Measurements from ENCODE around the gene AHDC1.
"Not testable (repeated sequence)": the region's sequence is repeated elsewhere in the genome, so short reads cannot be mapped to it uniquely, and the experiment has no call there.

Gene AHDC1, protein sequence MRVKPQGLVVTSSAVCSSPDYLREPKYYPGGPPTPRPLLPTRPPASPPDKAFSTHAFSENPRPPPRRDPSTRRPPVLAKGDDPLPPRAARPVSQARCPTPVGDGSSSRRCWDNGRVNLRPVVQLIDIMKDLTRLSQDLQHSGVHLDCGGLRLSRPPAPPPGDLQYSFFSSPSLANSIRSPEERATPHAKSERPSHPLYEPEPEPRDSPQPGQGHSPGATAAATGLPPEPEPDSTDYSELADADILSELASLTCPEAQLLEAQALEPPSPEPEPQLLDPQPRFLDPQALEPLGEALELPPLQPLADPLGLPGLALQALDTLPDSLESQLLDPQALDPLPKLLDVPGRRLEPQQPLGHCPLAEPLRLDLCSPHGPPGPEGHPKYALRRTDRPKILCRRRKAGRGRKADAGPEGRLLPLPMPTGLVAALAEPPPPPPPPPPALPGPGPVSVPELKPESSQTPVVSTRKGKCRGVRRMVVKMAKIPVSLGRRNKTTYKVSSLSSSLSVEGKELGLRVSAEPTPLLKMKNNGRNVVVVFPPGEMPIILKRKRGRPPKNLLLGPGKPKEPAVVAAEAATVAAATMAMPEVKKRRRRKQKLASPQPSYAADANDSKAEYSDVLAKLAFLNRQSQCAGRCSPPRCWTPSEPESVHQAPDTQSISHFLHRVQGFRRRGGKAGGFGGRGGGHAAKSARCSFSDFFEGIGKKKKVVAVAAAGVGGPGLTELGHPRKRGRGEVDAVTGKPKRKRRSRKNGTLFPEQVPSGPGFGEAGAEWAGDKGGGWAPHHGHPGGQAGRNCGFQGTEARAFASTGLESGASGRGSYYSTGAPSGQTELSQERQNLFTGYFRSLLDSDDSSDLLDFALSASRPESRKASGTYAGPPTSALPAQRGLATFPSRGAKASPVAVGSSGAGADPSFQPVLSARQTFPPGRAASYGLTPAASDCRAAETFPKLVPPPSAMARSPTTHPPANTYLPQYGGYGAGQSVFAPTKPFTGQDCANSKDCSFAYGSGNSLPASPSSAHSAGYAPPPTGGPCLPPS (N-terminal part only)
- 31.0 reads per million, percentile 57 among the genes with 10 or more reads in this experiment for total RNA-seq

DNA sequence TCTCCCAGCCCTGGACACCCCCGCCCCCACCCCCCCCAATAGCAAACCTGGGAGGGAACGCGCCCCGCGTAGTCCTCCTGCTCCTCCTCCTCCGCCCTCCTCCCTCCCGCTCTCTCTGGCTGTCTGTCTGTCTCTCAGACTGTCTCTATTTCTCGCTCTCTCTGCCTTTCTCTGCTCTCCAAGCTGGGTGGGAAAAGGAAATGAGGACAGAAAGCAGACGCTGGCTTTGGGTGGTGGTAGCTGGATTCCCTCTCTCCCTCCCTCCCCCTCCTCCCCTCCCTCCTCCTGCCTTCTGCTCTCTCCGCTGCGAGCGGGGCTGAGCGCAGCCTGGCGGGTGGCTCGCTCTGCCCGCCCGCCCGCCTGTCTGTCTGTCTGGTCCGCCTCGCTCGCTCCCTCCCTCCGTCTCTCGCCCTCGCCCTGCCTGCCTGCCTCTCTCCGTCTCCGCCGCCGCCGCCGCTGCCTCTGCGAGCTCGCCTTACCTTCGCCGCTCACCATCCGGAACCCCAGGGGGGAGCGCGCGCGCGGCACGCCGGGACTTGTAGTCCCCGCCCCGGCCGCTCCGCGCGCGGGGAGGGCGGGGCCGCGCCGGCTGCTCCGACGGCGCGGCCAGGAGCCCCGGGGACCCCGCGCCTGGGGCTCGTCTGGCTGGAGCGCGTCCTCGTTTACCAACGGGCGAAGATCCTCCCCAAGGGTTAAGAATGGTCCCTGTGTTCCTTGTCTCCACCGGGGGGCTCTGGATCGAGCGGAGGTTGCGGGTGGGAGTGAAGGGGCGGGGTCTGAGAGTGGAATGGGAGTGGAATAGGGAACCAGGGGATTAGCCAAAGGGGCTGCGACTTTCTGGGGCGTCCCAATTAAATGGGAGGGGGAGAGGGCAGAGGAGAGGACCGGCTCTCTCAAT lies at the start of gene AHDC1:
Gene AHDC1 (minus strand): TSS at position 464 of the 898 bp plus-strand sequence. CDS start 52,029 bp downstream, outside the sequence.
- peak; percentile 92 for DNase-seq

DNA sequence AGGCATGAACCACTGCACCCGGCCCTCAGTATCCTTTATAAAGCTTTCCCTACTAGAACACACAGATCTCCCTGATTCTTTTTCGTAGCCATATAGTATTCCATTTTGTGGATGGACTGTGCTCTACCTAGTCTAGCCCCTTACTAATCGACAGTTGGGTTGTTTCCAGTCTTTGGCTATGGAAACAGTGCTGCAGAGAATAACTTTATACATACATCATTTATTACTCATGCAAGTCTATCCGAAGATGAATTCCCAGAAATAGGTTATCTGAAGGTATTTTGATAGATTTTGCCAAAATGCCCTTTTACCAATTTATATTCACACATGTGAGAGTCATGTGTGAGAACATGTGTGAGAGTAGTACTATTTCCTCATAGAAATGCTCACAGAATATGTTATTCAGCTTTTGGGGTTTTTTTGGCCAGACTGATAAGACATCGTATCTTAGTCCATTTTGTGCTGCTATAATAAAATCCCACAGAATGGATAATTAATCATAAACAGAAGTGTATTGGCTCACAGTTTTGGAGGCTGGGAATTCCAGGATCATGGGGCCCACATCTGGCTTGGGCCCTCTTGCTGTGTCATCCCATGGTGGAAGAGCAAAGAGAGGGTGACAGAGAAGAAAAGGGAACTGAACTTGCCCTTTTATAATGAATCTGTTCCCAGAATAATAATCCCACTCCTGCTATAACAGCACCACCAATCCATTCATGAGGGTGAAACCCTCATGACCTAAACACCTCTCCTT lies 48.3 kb upstream of the AHDC1 start:
- DNase-seq = no peak

DNA sequence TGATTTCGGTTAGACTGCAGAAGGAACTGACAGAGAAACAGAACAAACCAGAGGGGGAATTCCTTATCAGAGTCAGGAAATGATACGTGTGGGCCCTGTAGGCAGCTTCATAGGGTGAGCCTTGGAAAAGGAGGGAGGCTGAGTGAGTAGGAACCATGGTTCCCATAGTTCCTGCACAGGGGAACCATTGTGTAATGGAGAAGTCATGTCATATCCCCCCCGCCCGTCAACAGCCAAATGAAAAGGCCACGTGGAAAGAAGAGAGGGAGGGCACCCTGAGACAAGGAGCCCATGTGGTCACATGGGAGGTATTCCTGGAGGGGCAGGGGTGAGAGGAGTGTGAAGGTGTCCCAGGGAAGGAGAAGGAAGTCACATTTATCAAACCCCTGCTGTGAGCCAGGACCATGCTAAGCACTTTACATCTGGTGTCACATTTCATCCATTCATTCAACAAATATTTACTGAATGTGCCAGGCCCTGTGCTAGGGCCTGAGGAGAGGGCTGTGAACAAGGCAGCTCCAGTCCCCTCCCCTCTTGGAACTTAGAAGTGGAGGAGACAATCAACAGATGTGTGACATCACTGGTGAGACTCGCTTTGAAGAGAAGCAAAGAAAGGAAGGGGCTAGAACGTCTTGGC lies 46.7 kb upstream of the AHDC1 start:
- DNase-seq = no peak

DNA sequence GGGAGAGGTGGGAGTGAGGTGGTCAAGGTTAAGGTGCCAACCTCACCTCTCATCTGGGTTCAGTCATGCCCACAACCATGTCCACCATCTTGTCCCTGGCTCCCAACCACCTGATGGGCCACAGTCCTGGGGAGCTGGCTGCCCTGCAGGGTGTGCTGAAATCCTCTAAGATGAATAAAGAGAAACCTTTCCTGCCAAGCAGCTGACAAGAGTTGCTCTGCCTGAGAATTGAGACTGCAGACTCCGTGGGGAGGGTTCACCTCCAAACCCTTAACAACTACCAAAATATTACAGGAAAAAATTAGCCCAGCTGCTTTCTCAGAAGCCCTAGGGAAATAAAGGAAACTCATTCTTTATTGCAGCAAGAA lies 46.2 kb upstream of the AHDC1 start:
- no peak for DNase-seq

DNA sequence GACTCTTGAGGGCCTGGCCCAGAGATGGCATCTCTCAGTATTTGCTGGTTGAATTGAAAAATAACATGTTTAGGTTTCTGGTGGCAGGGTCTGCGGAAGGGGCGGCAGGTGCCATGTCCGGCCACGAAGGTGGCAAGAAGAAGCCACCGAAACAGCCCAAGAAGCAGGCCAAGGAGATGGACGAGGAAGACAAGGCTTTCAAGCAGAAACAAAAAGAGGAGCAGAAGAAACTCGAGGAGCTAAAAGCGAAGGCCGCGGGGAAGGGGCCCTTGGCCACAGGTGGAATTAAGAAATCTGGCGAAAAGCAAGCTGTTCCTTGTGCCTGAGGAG lies 45.3 kb upstream of the AHDC1 start:
- DNase-seq = no peak

DNA sequence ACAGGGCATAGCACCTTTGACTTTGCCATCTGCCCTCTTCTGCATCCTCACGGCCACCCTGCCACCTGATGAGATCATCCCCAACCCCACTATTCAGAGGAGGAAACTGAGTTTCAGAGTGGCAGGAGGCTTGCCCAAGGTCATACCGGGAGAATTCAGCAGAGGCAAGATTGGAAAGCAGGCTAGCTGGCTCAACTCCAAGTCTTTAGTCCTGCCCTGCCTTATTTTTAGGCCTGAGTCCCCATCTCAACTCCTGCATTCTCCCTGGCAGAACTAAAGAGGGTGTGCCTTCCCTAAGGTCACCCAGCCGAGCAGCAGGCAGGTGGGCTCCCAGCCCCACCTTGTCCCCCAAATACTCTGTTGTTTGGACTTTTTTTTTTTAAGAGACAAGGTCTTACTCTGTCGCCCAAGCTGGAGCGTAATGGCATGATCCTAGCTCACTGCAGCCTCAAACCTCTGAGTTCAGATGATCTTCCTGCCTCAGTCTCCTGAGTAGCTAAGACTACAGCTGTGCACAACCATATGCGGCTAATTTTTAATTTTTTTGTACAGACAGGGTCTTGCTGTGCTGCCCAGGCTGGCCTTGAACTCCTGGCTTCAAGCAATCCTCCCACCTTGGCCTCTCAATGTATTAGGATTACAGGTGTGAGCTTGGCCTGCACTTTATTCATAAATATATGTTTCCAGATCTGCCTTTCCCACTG lies 44.8 kb upstream of the AHDC1 start:
- DNase-seq = no peak

DNA sequence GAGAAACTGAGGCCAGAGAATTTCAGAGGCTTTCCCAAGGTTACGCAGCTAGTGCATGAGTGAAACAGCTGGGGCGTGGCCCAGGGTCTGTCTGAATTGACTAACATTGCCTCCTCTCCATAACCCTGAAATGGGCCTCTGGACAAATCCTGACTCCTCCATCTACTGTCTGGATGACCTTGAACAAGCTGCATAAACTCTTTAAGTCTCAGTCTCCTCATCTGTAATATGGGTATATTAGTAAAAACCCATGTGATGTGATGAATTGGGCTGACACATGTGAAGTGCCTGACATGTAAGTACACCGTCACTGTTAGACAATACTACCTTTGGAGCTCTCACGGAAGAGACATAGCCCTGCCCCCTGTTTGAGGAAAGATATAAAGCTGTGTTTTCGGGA lies 43.4 kb upstream of the AHDC1 start:
- DNase-seq = no peak

DNA sequence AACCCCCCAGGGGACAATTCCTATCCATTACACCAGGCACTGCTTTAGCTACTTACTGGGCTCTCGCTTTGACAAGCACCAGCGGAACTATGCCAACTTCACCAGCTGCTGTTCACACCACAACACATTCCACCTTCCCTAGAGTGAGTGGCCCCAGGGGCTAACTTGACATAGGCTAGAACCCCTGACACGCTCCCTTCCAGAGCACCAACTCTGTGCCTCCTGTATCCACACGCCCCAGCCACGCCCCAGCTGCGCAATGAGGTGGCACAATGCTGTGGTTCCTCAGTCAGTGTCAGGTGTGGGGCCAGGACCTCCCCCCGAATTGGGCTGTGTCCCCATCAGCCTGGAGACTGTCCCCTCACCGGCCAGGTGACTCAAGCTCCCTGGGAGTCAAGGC lies 42.7 kb upstream of the AHDC1 start:
- no peak for DNase-seq

DNA sequence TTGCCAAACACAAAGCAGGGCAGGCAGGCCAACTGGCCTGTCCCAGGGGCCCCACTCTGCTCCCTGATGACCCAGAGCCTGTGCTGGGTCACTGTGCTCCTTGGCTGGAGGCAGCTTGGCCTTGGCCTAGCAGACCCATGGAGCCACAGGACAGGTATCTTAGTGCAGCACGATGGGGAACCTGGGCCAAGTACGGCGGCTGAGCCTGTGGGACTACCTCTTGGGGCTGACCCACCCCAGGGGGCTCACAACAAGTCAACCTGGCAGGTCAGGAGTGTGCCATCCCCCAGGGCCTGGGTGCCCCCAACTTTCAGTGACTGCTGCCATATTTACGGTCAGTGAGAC lies 41.1 kb upstream of the AHDC1 start:
- DNase-seq = no peak

DNA sequence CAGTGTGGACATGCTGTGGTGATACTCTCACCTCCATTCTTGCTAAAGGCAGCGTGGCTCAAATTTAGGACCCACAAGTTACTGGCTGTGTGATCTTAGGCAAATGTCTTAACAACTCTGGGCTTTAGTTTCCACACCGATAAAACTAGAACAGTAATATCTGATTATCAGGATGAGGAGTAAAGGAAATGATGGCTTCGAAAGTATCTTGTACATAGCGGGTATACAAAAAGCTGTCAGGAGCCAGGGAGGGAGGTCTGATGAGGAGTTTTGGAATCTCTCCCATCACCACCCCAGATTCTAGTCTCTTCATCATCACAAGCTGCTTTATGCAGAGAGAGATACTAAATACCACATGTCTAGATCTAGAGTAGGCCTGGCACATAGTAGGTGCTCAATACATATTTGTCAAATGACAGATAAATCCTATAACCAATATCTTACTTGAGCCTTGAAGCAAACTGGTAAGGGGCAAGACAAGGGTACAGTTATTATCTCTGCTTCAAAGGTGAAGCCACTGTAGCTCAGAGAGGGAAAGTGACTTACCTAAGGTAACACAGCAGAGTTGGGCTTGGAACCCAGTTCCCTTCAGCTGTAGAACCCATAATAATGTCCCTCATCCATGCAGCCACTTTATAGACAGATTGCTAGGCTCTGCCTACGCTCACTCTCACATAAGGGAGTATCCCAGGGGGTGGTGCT lies 40.6 kb upstream of the AHDC1 start:
- no peak for DNase-seq

DNA sequence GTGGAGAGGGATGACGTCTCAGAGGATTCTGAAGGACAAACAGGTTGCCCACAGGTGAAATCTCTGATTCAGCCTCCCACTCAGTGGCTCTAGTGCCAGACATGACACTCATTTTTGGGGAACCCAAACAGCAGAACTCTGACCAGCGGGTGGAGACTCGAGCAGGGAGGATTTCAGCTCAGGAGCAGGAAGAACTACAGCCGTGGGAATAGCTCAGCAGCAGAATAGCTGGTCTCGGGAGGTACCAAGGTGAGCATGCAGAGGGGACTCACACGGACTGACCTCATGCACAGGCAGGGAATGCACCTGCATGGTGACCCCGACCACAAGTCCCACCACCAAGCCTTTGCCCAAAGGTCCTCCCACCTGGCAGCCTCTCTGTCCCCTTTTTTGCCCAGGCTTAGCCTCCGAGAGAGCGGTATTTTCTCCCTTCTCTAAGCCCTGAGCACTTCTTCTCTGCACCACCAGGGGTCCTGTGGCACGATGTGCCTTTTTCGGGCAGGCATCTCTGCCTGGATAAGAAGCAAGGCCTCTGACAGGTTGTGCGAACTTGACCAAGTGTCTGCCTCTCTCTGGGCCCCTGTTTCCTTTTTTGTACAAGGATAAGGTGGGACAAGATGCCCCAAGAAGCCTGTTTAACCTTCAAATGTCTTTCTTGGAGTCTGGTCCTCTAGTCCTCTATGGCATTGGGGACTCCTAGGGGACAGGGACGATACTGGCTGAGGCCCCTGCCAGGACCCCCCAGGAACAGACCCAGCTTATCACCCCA lies 39.8 kb upstream of the AHDC1 start:
- peak; percentile 66 for DNase-seq

DNA sequence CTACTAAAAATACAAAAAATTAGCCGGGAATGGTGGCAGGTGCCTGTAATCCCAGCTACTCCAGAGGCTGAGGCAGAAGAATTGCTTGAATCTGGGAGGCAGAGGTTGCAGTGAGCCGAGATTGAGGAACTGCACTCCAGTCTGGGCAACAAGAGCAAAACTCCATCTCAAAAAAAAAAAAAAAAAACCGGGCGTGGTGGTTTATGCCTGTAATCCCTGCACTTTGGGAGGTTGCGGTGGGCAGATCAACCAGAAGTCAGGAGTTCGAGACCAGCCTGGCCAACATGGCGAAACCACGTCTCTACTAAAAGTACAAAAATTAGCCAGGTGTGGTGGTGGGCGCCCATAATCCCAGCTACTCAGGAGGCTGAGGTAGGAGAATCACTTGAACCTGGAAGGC lies 36.6 kb upstream of the AHDC1 start:
- DNase-seq = not testable (repeated sequence)

DNA sequence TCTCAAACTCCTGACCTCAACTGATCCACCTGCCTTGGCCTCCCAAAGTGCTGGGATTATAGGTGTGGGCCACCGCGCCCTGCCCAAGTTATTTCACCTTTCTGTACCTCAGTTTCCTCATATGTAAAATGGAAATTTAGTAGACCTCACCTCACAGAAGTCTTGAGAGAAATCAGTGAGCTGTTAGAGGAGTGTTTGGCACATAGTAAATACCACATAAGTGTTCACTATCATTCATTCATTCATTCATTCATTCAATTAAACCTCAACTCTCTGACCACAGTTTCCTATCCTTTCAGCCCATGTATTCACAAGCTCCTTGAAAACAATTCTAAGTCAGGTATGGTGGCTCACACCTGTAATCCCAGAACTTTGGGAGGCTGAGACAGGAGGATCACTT lies 34.9 kb upstream of the AHDC1 start:
- DNase-seq = no peak

DNA sequence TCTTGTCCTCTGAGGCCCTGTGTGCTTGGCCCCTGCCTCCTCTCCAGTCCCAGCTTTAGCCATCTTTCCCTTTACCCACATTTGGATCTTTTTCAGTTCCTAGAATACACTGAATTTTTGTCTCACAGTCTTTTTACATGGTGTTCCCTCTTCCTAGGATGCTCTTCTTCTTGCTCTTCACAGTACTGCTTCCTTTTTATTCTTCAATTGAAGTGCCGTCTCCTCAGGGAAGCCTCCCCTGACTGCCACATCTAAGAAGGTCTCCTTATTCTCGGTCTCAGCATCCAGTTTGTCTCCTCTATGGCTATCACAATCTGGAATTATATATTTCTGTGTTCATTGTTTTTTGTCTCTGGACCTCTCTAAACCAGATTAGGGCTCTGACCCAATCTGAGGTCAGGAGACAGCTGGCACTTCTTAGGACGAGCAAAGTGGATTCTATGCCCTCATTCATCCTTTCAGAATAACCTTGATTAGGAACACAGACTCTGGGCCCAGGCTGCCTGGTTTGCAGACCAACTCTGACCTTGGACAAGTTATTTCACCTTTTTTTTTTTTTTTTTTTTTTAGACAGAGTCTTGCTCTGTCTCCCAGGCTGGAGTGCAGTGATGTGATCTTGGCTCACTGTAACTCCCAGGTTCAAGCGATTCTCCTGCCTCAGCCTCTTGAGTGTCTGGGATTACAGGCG lies 34.2 kb upstream of the AHDC1 start:
- DNase-seq = no peak

DNA sequence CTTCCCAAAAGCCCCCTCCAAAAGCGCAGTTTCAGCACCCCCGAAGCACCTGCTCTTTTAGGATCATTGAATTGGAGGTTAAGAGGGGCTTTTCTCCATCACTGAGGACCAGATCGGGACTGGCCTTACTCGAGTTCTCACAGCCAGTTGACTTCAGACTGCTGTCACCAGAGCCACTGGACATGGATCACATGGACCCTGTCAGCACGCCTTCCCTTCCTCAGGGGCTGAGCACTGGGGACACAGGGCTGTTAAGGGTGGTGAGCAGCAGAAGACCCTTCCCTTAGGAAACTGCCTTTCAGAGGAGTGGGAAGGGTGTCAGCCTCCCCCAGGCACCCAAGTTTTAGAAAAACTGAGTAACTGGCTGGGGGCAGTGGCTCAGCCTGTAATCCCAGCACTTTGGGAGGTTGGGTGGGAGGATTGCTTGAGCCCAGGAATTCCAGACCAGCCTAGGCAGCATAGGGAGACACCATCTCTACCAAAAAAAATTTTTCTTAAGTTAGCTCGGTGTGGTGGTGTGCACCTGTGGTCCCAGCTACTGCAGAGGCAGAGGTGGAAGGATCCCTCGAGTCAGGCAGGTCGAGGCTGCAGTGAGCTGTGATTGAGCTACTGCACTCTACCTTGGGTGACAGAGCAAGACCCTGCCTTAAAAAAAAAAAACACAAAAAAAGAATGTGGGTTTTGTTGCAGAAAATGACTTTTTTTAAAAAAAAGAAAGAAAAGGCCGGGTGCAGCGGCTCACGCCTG lies 31.6 kb upstream of the AHDC1 start:
- no peak for DNase-seq

DNA sequence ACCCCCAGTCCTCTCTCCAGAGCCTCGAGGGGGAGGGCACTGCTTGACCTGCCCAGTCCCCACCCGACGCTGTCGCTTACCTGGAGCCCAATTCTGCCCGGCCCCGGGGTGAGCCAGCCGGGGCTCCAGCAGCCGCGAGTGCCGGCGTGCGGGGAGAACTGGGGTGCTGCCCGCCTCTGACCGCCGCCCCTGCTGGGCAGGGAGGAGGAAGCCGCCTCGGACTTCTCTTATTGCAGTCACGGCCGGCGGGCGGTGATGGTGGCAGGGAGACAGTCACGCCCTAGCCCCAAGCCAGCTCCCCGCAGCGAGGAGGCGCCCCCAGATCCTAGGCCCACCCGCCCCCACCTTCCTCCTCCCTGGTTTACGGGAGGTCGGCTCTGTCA lies 31.0 kb upstream of the AHDC1 start, which contains the start of gene FGR:
Gene FGR (minus strand): TSS at position 201 of the 383 bp plus-strand sequence. CDS start 11,269 bp downstream, outside the sequence.
- DNase-seq = no peak

DNA sequence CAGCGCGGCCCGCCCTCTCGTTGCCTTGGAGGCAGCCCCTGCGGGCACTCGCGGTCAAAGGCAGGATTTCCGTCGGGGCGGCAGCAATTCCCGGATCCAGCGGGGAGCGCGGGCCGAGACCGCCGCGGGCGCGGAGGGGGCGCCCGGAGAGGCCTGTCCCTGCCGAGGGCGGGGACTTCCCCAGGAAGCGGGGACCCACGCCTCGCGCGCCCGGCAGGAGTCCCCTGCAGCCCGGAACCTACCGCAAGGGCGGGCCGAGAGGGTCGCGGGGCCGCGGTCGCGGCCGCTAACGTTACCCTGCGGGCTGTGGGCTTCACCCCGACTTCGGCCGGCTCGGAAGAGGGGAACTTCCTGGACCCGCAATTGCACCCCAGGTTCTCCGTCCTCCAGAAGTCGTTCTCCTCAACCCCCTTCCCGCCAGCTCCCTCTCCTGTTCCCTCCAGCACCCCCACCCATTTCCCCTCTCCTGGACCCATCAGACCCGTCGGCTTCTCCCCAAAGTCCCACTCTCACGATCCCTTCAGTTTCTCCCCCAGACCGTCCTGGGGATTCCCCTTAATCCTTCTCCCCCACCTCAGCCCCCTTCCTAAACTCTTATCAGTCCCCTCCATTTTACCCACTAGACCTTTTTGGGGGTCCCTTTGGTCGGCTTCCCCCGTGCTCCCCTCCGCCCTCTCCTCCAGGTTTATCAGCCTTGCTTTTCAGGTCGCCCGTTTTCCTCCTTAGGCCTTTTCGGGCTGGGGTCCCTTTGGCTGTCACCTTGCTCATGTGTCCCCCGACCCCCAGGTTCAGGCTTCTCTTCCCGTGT lies 30.4 kb upstream of the AHDC1 start:
- DNase-seq = peak; percentile 28
